BLaER1 (cell line): ENCODE data around the gene PWP2.
A peak's percentile ranks its signal among the peaks of the same experiment; 100 is the strongest.
"Not testable (repeated sequence)": the region's sequence is repeated elsewhere in the genome, so short reads cannot be mapped to it uniquely, and the experiment has no call there.

ENCODE experiments used
- H3K27ac ChIP-seq: shearing (Covaris generic); formaldehyde crosslinking; 2 replicates; pipeline ENCODE4 v1.8.1; 2022
- H3K27me3 ChIP-seq: shearing (Covaris generic); formaldehyde crosslinking; 2 replicates; pipeline ENCODE4 v1.8.1; 2022
- H3K36me3 ChIP-seq: shearing (Covaris generic); formaldehyde crosslinking; 2 replicates; pipeline ENCODE4 v1.8.1; 2022
- H3K4me1 ChIP-seq: shearing (Covaris generic); formaldehyde crosslinking; 2 replicates; pipeline ENCODE4 v1.8.1; 2022
- H3K4me2 ChIP-seq: shearing (Covaris generic); formaldehyde crosslinking; 2 replicates; pipeline ENCODE4 v1.8.1; 2022
- H3K4me3 ChIP-seq: shearing (Covaris generic); formaldehyde crosslinking; 2 replicates; pipeline ENCODE4 v1.8.1; 2022
- H3K9ac ChIP-seq: shearing (Covaris generic); formaldehyde crosslinking; 2 replicates; pipeline ENCODE4 v1.8.1; 2022
- H3K9me3 ChIP-seq: shearing (Covaris generic); formaldehyde crosslinking; 2 replicates; pipeline ENCODE4 v1.8.1; 2022
- H4K20me1 ChIP-seq: shearing (Covaris generic); formaldehyde crosslinking; 2 replicates; pipeline ENCODE4 v1.8.1; 2022
- Cebpa-rat ChIP-seq: shearing (Covaris generic); IDR thresholded peaks from 2 replicates; pipeline ENCODE4 v1.8.1; 2022

PWP2 gene

DNA sequence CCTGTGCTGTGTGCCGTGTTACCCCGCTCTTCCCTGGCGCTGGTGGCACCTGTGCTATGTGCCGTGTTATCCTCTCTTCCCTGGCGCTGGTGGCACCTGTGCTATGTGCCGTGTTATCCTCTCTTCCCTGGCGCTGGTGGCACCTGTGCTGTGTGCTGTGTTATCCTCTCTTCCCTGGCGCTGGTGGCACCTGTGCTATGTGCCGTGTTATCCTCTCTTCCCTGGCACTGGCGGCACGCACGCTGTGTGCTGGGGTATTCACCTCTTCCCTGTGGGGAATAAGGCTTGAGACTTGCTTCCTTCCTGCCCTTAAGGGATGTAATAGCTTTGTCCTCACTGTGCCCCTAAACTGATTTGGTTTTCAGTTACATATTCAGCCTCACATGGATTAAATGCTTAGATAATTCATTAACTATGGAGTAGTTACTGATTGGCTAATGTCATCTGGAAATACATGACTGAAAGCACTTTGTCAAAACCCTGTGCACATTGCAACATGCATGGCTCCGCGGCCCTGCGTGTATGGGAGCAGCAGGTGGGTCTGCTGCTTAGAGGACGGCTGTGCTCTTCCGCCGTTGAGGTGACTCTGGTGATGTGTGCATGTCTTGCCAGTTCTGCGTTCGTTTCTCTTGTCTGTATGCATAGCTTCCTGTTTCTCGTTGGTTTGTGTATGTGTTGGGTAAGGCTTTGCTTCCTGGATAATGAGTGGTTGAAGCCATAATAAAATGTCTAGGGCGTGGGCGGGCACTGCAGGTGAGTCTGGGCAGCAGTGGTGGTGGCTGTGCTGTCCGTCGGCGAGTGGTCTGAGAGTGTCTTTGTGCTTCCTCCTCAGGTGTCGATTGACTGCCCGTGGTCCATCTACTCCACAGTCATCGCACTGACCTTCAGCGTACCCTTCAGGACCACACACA lies 17.9 kb upstream of the PWP2 start:
- no peak for TF ChIP-seq Cebpa-rat
- peaks cover 90% of the 10 kb centered on the region for H3K36me3 ChIP-seq
- H3K27me3 ChIP-seq, result no peaks in the 10 kb centered on the region
- H3K4me2 ChIP-seq, result peak overlapping the region; percentile 74
- H4K20me1 ChIP-seq, result peaks cover 51% of the 10 kb centered on the region
- no peak overlapping the region for H3K9ac ChIP-seq
- H3K4me1 ChIP-seq, result peaks cover 46% of the 10 kb centered on the region
- no peak overlapping the region for H3K4me3 ChIP-seq
- peak overlapping the region; percentile 47 for H3K27ac ChIP-seq
- no peaks in the 10 kb centered on the region for H3K9me3 ChIP-seq

GRCh38 chr21:44090325-44090724 lies 16.9 kb upstream of the PWP2 start:
- Histone ChIP-seq H3K4me2 (peak overlapping the region; percentile 74), H3K4me1 (peaks cover 45% of the 10 kb centered on the region), H3K4me3 (peak overlapping the region; percentile 16; the same call in 1 of the 2 replicates), H3K27ac (peak overlapping the region; percentile 47), H3K9me3 (no peaks in the 10 kb centered on the region), H3K27me3 (no peaks in the 10 kb centered on the region), H3K36me3 (peaks cover 88% of the 10 kb centered on the region), H3K9ac (no peak overlapping the region), H4K20me1 (peaks cover 42% of the 10 kb centered on the region)
- TF ChIP-seq Cebpa-rat, result no peak

DNA sequence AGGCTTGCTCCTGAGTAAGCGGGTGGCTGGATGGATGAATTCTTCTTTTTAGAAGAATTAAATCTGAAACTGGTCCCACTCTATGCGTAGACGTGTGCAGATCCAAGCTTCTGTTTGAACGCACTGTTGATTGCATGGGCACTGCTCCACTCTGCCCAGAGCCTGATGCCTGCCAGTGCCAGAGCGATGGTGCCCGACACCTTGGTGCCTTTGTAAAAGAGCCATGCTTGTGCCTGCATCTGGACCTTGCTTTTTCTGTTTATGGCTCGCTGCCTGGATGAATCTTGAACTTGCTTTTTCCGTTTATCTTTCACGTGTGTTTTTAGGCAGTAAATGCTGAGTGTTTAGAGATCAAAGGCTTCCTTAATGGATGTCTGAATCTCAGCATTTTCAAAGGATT lies 15.0 kb upstream of the PWP2 start:
- no peak overlapping the region for H3K4me3 ChIP-seq
- peaks cover 38% of the 10 kb centered on the region for H3K4me1 ChIP-seq
- no peaks in the 10 kb centered on the region for H3K27me3 ChIP-seq
- no peak overlapping the region for H3K9ac ChIP-seq
- no peak for TF ChIP-seq Cebpa-rat
- H3K36me3 ChIP-seq, result peaks cover 72% of the 10 kb centered on the region
- no peak overlapping the region for H3K27ac ChIP-seq
- no peak overlapping the region for H3K4me2 ChIP-seq
- peaks cover 24% of the 10 kb centered on the region for H4K20me1 ChIP-seq
- no peaks in the 10 kb centered on the region for H3K9me3 ChIP-seq

DNA sequence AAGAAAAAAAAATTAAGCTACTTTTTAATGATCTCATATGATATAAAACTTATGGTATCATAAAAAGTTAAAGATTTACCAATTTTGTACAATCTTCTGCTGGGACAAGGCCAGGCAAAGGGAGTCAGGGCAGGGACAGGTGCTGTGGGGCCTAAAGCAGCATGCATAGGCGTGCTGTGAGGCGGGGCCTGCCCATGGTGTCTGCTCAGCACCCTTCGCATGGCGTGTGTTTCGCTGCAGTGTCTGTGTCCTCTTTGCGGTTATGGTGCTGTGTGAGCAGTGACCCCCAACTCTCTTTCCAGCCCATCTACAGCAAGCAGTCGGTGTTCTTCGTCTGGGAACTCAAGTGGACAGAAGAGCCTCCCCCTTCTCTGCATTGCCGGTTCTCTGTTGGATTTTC lies 13.4 kb upstream of the PWP2 start:
- no peak overlapping the region for H3K27ac ChIP-seq
- no peaks in the 10 kb centered on the region for H3K27me3 ChIP-seq
- H3K4me3 ChIP-seq, result no peak overlapping the region
- no peaks in the 10 kb centered on the region for H3K9me3 ChIP-seq
- H3K9ac ChIP-seq, result no peak overlapping the region
- peaks cover 8% of the 10 kb centered on the region for H4K20me1 ChIP-seq
- H3K36me3 ChIP-seq, result peaks cover 61% of the 10 kb centered on the region
- TF ChIP-seq Cebpa-rat, result no peak
- peaks cover 23% of the 10 kb centered on the region for H3K4me1 ChIP-seq
- no peak overlapping the region for H3K4me2 ChIP-seq

DNA sequence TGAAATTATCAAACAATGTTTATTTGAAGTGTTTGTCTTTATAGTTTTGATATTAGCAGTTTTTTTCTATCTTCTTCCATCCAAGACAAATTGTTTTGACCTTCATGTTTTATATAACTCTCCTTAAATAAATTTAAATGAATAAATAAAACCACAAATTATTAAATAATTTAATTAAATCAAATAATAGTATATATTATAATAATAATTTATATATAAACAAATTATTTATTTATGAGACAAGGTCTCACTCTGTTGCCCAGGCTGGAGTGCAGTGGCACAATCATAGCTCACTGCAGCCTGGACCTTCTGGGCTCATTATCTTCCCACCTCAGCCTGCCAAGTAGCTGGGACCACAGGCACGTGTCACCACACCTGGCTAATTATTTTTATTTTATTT lies 12.4 kb upstream of the PWP2 start:
- Histone ChIP-seq H3K4me3 (no peak overlapping the region), H3K4me2 (no peak overlapping the region), H3K9ac (no peak overlapping the region), H3K4me1 (peaks cover 12% of the 10 kb centered on the region), H3K36me3 (peaks cover 50% of the 10 kb centered on the region), H3K27me3 (no peaks in the 10 kb centered on the region), H4K20me1 (no peaks in the 10 kb centered on the region), H3K9me3 (no peaks in the 10 kb centered on the region), H3K27ac (no peak overlapping the region)
- TF ChIP-seq Cebpa-rat, result no peak

DNA sequence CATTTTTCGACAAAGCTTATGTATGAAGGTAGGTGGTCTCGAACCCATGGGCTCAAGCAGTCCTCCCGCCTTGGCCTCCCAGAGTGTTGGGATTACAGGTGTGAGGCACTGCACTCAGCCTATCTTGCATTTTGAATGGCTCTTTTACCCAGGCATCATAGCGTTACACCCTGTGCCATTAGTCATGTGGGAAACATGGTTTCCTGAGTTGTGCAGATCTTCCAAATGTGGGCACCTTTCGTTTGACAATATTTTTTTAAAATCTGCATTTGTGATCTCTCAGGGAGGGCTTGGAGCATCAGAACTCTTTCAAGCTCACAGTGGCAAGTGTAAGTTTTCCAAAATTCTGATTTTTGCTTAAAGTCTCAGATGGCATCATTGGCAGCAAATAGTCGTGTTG lies 8.7 kb upstream of the PWP2 start:
- not testable (repeated sequence) for H3K4me1 ChIP-seq, H3K27ac ChIP-seq, H4K20me1 ChIP-seq, H3K9me3 ChIP-seq, H3K9ac ChIP-seq, H3K4me3 ChIP-seq, H3K27me3 ChIP-seq, H3K4me2 ChIP-seq
- peaks cover 18% of the 10 kb centered on the region for H3K36me3 ChIP-seq

DNA sequence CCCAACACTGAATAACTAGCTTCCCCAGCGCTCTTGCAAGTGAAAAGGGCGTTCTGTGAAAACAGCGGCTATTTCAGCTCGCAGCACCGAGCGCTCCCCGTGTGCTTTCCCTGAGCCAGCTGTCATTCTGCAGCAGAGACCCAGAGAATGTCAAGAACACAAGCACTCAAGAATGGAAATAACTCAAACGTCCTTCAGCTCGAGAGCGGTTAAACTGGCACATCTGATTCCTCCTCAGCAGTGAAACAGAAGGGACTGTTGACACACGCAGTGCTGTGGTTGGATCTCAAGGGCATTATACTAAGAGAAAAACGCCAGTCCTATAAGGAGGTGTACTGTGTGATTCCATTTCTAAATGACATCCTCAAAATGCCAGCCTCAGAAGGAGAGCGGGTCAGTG lies 8.2 kb upstream of the PWP2 start:
- H3K27me3 ChIP-seq, H3K4me3 ChIP-seq, H4K20me1 ChIP-seq, H3K27ac ChIP-seq, H3K4me1 ChIP-seq, H3K9ac ChIP-seq, H3K4me2 ChIP-seq, H3K9me3 ChIP-seq: not testable (repeated sequence)
- peaks cover 13% of the 10 kb centered on the region for H3K36me3 ChIP-seq

DNA sequence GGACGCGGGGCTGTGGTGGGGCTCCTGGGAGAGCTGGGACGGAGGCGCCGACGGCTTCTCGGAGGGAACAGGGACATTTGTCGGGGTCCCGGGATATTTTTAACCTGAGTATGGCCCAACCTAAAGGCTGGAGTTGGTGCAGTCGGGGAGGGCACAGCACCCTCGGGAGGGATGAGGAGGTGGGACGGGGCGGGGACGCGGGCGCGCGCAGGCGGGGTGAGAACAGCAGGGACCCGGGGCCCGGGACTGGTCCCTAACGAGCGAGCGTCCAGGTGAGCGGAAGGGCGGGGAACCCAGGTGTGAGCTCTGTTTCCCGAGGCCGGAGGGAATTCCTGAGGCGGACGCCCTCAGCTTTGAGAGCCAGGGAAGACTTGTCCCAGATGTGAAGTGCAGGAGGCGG lies 390 bp downstream of the PWP2 start:
- H3K27ac ChIP-seq, H3K36me3 ChIP-seq, H3K27me3 ChIP-seq, H4K20me1 ChIP-seq, H3K9ac ChIP-seq, H3K9me3 ChIP-seq, H3K4me1 ChIP-seq, H3K4me2 ChIP-seq: not testable (repeated sequence)
- H3K4me3 ChIP-seq, result peak overlapping the region; percentile 53; the same call in 1 of the 2 replicates

DNA sequence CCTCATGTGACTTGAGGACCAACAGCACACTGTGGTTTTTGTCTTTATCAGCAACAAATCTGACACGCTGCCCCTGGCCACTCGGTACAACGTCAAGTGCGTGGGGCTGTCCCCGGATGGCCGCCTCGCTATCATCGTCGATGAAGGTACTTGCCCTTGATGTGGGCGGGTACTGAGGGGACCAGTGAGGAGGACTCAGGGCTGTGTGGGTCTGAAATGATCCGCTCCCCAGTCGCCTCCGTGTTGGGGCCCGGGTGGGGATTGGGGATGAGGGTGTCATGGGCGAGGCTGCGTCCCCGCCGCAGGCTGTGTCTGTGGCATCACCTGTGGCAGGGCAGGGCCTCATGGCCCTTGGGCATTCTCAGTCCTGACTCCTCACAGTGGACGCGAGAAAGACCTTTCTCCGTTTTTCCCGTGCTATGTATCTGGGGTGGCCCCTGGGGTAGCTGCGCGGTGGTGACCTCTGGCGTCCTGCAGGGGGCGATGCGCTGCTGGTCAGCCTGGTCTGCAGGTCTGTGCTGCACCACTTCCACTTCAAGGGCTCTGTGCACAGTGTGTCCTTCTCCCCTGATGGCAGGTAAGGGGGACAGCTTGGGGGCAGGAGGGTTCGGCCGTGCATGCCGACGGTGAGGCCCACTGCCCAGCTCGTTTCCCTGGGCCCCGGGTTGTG lies 6.6 kb downstream of the PWP2 start:
- H3K9ac ChIP-seq, H3K4me2 ChIP-seq, H3K36me3 ChIP-seq, H3K4me1 ChIP-seq, H4K20me1 ChIP-seq, H3K27me3 ChIP-seq, H3K4me3 ChIP-seq, H3K9me3 ChIP-seq, H3K27ac ChIP-seq: not testable (repeated sequence)

GRCh38 chr21:44122131-44122530 lies 14.9 kb downstream of the PWP2 start:
- not testable (repeated sequence) for H3K36me3 ChIP-seq, H3K27ac ChIP-seq, H3K4me3 ChIP-seq, H4K20me1 ChIP-seq, H3K9me3 ChIP-seq, H3K27me3 ChIP-seq, H3K4me1 ChIP-seq, H3K9ac ChIP-seq, H3K4me2 ChIP-seq

GRCh38 chr21:44127827-44128226 lies 20.6 kb downstream of the PWP2 start:
- H3K9ac ChIP-seq, H3K4me1 ChIP-seq, H4K20me1 ChIP-seq, H3K27me3 ChIP-seq, H3K36me3 ChIP-seq, H3K27ac ChIP-seq, H3K4me2 ChIP-seq, H3K9me3 ChIP-seq, H3K4me3 ChIP-seq: not testable (repeated sequence)

DNA sequence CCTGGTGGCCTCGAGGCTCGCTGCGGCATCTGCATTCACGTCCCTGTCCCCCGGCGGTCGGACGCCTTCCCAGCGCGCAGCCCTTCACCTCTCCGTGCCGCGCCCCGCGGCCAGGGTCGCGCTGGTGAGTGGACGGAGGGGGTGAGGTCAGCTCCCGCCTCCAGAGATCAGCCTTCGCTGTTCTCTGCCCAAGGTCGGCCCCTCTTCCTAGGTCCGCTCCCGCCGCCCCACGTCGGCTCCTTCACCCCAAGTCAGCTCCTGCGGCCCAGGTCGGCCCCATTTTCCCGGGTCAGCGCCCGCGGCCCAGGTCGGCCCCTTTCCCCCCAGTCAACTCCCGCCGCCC lies 26.5 kb downstream of the PWP2 start:
- not testable (repeated sequence) for H3K27ac ChIP-seq, H3K27me3 ChIP-seq, H3K4me2 ChIP-seq, H3K36me3 ChIP-seq, H3K9me3 ChIP-seq, H3K4me3 ChIP-seq, H4K20me1 ChIP-seq, H3K9ac ChIP-seq, H3K4me1 ChIP-seq

DNA sequence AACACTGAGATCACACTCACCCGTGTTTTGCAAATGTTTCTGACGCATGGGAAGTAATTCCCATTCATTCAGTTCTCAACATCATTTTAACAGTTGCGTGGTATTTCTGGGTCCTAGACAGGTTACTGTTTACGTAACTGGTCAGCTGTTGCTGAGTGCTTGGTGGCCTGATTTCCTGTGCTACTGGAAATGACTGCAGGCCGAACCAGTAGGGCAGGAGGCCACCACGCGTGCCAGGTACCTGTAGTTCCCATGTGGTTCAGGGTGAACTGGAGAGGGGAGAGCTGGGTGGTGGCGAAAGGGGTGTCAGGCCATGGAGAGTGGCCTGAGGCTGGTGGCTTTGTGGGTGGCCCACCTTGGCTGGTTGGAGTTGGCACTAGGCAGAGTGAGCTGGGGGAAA lies 27.5 kb downstream of the PWP2 start:
- not testable (repeated sequence) for H3K4me2 ChIP-seq, H3K36me3 ChIP-seq, H3K4me1 ChIP-seq, H3K4me3 ChIP-seq, H3K27ac ChIP-seq, H3K27me3 ChIP-seq, H3K9ac ChIP-seq, H3K9me3 ChIP-seq, H4K20me1 ChIP-seq

DNA sequence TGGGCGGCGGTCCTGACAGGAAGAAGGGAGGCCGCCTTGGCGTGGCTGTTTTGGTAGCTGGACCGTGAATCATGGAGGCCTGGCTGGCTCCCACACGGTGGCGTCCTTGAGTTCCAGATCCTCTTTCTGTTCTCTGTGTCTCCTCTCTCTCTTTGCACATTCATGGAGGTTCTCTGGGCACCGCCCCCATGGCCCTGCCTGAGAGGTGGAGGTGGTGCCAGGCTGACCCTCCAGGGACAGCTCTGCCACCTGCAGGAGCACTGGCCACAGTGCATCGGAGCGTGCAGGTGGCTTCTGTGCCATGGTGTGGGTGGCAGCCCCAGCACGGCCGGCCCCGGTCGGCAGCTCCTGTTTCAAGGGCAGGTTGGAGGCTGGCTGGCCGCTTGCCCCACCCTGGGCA lies 30.8 kb downstream of the PWP2 start:
- H3K4me3 ChIP-seq, H3K4me1 ChIP-seq, H3K36me3 ChIP-seq, H3K4me2 ChIP-seq, H3K9me3 ChIP-seq, H4K20me1 ChIP-seq, H3K27me3 ChIP-seq, H3K9ac ChIP-seq, H3K27ac ChIP-seq: not testable (repeated sequence)
